Forelimb muscle (tissue), 1 donor: ENCODE results near the gene CLN5. TPM values are rescaled to one million over a fixed set of nuclear protein-coding genes. Genes with fewer than 3 reads are reported as not detected.
"Not testable (repeated sequence)": the region's sequence is repeated elsewhere in the genome, so short reads cannot be mapped to it uniquely, and the experiment has no call there.

Experiments
- DNase-seq: peaks from one replicate; pipeline ENCODE4 v3.0.0-alpha.2; 2013; ENCODE audit warnings: low read depth
- polyA plus RNA-seq: library from polyadenylated mRNA; unstranded; fragments of 120-200 nt; gene quantifications from one replicate; pipeline ENCODE4 v1.2.1, GENCODE V29; 2013; ENCODE audit not compliant: insufficient read length

The CLN5 gene
- 15.0 TPM for polyA plus RNA-seq

- peak; percentile 63 for DNase-seq
Measured at GRCh38 chr13:76991796-76992547, at the start of gene CLN5. TSS of gene CLN5 (plus strand) at chr13:76992081. CDS start at chr13:76992099, 18 bp downstream.

- DNase-seq = no peak
Measured at GRCh38 chr13:76942363-76942762, 49.5 kb upstream of the CLN5 start.

- DNase-seq = no peak
Measured at GRCh38 chr13:76943646-76944045, 48.2 kb upstream of the CLN5 start.

GRCh38 chr13:76944456-76944855 is 47.4 kb upstream of the CLN5 start:
- no peak for DNase-seq

GRCh38 chr13:76948149-76948548 is 43.7 kb upstream of the CLN5 start, which contains the start of gene ACOD1:
TSS of gene ACOD1 (plus strand) at chr13:76948511. CDS start at chr13:76948559, 48 bp downstream.
- no peak for DNase-seq

GRCh38 chr13:76950101-76950500 is 41.8 kb upstream of the CLN5 start:
- no peak for DNase-seq

GRCh38 chr13:76953968-76954367 is 37.9 kb upstream of the CLN5 start:
- DNase-seq = no peak

GRCh38 chr13:76954538-76954937 is 37.3 kb upstream of the CLN5 start:
- DNase-seq = no peak

GRCh38 chr13:76955193-76955592 is 36.7 kb upstream of the CLN5 start:
- no peak for DNase-seq

GRCh38 chr13:76955661-76956060 is 36.2 kb upstream of the CLN5 start:
- DNase-seq = no peak

GRCh38 chr13:76958841-76959432 is 32.9 kb upstream of the CLN5 start:
- DNase-seq = no peak

- DNase-seq = not testable (repeated sequence)
Measured at GRCh38 chr13:76959734-76960133, 32.1 kb upstream of the CLN5 start.

- peak; percentile 47 for DNase-seq
Measured at GRCh38 chr13:76965759-76966421, 26.0 kb upstream of the CLN5 start.

- no peak for DNase-seq
Measured at GRCh38 chr13:76967031-76967430, 24.9 kb upstream of the CLN5 start.

- no peak for DNase-seq
Measured at GRCh38 chr13:76968041-76968440, 23.8 kb upstream of the CLN5 start.

- no peak for DNase-seq
Measured at GRCh38 chr13:76969488-76970365, 22.2 kb upstream of the CLN5 start.

GRCh38 chr13:76971215-76971614 is 20.7 kb upstream of the CLN5 start:
- DNase-seq = no peak

GRCh38 chr13:76971851-76972829 is 19.7 kb upstream of the CLN5 start:
- DNase-seq = no peak

GRCh38 chr13:76973920-76974617 is 17.8 kb upstream of the CLN5 start:
- DNase-seq = no peak

- DNase-seq = no peak
Measured at GRCh38 chr13:76974618-76974975, 17.3 kb upstream of the CLN5 start.
